Ovary (tissue), 9 donors: ENCODE data around the gene MPHOSPH9. TPM values are rescaled to one million over a fixed set of nuclear protein-coding genes. Genes with fewer than 3 reads are reported as not detected.
"Not testable (repeated sequence)": the region's sequence is repeated elsewhere in the genome, so short reads cannot be mapped to it uniquely, and the experiment has no call there.

Experiments used
- DNase-seq, 5 donors: peaks; one replicate each; pipeline ENCODE4 v3.0.0-alpha.2; 2019 to 2020
- H3K27ac ChIP-seq, 2 donors: fragments of 200-600 bp; one replicate each; pipeline versions ENCODE4 v1.5.1 to v1.8.0; 2019 to 2022
- H3K27me3 ChIP-seq: fragments of 200-600 bp; one replicate; pipeline ENCODE4 v1.8.0; 2022
- H3K36me3 ChIP-seq: fragments of 200-600 bp; sonication (generic); one replicate; pipeline ENCODE4 v1.5.1; 2019
- H3K4me1 ChIP-seq: one replicate; pipeline ENCODE4 v1.8.1; 2013; ENCODE audit warnings: mild to moderate bottlenecking, moderate library complexity; ENCODE audit not compliant: insufficient read depth
- H3K4me3 ChIP-seq: fragments of 200-600 bp; sonication (generic); one replicate; pipeline ENCODE4 v1.5.1; 2017
- H3K9me3 ChIP-seq, 2 donors: fragments of 200-600 bp in 1 of 2; sonication (generic) in 1 of 2; one replicate each; pipeline versions ENCODE4 v1.5.1 to v1.8.1; 2013 to 2019; ENCODE audit warnings: mild to moderate bottlenecking in 1 of 2, moderate library complexity in 1 of 2
- EP300 ChIP-seq: sonication (generic); formaldehyde crosslinking; IDR thresholded peaks from one replicate; pipeline ENCODE4 v1.6.1; 2017; ENCODE audit warnings: antibody characterized with exemption
- POLR2A ChIP-seq: fragments of 450-650 bp; IDR thresholded peaks from one replicate; pipeline ENCODE4 v1.6.1; 2017; ENCODE audit warnings: antibody characterized with exemption, mild to moderate bottlenecking, moderate library complexity
- WGBS, 3 donors: extraction: QIAGEN DNeasy Blood & Tissue Kit in 1 of 3; methylation state at CpG; one replicate each; pipeline versions ENCODE4 v1.1.5 to v1.1.7; 2013 to 2017; 5-methylcytosine and 5-hydroxymethylcytosine counted together
- intact Hi-C, 4 donors: fragments of 100-400 bp; cut with DNase I; formaldehyde crosslinking; loops; one replicate each; pipeline versions ENCODE4 v1.11.0 to v1.15.1; 2022 to 2023
- polyA plus RNA-seq, 2 donors: library from polyadenylated mRNA; stranded (reverse); fragments of 200-250 nt in 1 of 2; fragments of 350-450 nt in 1 of 2; fragmentation: Illumina TruSeq in 1 of 2; extraction: RNeasy Lipid Tissue Mini Kit (QIAGEN cat#74804) in 1 of 2; gene quantifications; one replicate each; pipeline ENCODE4 v1.2.3, GENCODE V29; 2013 to 2014
- total RNA-seq, 7 donors: library from RNA; depleted of rRNA in 2 of 7; stranded (reverse); fragments of >200 nt in 2 of 7; fragmentation: NEBNext Ultra II Directional in 3 of 7; extraction: Animal tissue kit (Norgen Biotek cat#: 25700) in 3 of 7; gene quantifications; one replicate each; pipeline versions ENCODE4 v1.1.0 to v1.2.4, GENCODE V29; 2016 to 2023
- TF ChIP-seq, protein P1 (sequence below), 3 donors: fragments of 450-650 bp in 2 of 3; fragments of 200-600 bp in 1 of 3; IDR thresholded peaks; one replicate each; pipeline versions ENCODE4 v1.5.1 to v1.8.0; 2016 to 2022; ENCODE audit warnings: antibody characterized with exemption in 3 of 3, mild to moderate bottlenecking in 1 of 3
- donor health status: DM: no; HTN: no; CAD: no; lungs with moderate emphysema.
- donor health status: DM: no; HTN: no; CAD: no.
- donor health status: Bipolar disorder and iron deficiency.
- donor health status: DM: yes; HTN: yes; CAD: no.
- donor health status: DM: no; HTN: no; CAD: no.
- donor health status: DM: yes; HTN: yes; CAD: no.

MPHOSPH9 gene
- total and polyA plus RNA-seq, 9 donors = 4.2 to 28.4 (median 19.4) TPM

DNA sequence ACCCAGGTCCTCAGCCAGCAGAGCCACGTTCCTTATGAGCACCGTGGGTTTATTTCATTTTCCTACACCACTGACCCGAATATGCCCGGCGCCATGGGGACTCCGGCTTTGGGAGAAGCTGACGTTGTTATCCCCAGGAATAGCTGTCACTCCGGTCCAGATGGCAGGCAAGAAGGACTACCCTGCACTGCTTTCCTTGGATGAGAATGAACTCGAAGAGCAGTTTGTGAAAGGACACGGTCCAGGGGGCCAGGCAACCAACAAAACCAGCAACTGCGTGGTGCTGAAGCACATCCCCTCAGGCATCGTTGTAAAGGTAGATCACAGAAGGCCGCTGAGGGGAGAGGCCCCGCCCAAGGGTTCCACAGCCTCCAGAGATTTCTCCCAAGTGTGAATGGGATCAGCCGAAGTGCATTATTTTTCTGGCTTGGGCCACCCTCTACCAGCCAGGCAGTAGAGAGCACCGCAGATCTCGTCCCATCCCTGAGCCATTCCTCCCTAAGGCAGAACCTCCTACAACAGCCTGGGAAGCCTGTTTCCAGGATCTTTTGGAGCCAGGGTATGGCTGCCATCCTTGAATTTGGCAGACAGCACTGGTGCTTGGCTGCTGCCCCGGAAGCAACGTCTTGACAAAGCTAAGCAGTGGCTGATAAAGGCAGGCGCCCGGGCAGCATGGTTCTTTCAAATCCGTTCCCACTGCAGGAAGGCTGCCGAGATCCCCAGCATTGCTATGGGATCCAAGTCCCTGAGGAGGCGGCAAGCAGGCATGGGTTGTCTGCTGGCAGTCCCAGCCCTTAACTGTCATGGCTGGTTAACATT lies 20.9 kb upstream of the MPHOSPH9 start:
- H3K9me3 ChIP-seq = no peaks in the 10 kb centered on the region
- no peak for DNase-seq
- no peaks in the 10 kb centered on the region for H3K36me3 ChIP-seq
- H3K27ac ChIP-seq = no peak overlapping the region
- TF ChIP-seq POLR2A (no peak), EP300 (no peak)
- TF ChIP-seq, protein P1, sequence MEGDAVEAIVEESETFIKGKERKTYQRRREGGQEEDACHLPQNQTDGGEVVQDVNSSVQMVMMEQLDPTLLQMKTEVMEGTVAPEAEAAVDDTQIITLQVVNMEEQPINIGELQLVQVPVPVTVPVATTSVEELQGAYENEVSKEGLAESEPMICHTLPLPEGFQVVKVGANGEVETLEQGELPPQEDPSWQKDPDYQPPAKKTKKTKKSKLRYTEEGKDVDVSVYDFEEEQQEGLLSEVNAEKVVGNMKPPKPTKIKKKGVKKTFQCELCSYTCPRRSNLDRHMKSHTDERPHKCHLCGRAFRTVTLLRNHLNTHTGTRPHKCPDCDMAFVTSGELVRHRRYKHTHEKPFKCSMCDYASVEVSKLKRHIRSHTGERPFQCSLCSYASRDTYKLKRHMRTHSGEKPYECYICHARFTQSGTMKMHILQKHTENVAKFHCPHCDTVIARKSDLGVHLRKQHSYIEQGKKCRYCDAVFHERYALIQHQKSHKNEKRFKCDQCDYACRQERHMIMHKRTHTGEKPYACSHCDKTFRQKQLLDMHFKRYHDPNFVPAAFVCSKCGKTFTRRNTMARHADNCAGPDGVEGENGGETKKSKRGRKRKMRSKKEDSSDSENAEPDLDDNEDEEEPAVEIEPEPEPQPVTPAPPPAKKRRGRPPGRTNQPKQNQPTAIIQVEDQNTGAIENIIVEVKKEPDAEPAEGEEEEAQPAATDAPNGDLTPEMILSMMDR (IDR thresholded peaks at IDR 0.05) = no peak
- intact Hi-C loops = no loop called here
- no peak overlapping the region for H3K4me3 ChIP-seq
- peaks cover 5% of the 10 kb centered on the region for H3K4me1 ChIP-seq
- 72 to 76% (median 75%) methylated on average over 24 of the region's 24 CpGs for WGBS, 3 donors
- H3K27me3 ChIP-seq = no peaks in the 10 kb centered on the region

DNA sequence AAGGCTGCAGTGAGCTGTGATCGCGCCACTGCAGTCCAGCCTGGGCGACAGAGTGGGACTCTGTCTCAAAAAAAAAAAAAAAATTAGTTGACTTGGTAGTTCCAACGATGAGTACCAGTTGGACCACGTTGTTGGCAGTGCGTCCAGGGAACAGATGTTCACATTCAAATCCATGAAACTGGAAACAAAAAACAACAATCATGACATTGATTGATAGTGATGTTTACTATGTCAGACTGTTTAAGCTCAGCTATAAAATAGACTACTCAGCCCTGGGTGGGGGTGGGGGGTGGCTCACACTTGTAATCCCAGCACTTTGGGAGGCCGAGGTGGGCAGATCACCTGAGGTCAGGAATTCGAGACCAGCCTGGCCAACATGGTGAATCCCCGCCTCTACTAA lies 19.4 kb upstream of the MPHOSPH9 start:
- intact Hi-C loops, H3K27ac ChIP-seq: not testable (repeated sequence)
- 79 to 82% (median 82%) methylated on average over 9 of the region's 9 CpGs for WGBS, 3 donors

DNA sequence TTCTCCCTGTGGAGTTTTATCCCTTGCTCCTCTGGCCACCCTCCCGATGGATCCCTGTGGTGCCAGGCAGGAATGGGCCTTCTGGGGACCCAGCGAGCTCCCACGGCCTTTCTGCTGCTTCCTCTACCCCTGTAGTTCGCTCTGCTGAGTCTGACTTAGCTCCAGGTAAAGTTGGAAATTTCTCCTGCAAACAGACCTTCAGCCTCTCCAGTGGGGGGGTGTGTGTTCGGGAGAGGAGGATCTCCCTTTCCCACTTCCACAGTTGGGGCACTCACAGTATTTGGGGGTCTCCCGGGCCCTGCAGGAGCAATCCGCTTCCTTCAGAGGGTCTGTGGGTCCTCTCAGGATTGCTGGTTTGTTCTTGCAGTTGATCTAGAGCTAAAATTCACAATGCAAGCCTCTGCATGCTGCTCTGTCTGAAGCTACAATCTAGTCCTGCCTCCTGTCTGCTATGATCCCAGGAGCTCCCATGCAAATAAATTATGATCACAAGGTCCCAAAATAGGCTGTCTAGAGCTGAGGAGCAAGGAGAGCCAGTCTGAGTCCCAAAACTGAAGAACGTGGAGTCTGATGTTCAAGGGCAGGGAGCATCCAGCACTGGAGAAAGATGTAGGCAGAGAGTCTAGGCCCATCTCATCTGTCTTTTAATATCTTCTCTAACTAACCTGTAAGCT lies 18.6 kb upstream of the MPHOSPH9 start:
- intact Hi-C loops = no loop called here
- 83 to 90% (median 87%) methylated on average over 8 of the region's 8 CpGs for WGBS, 3 donors
- H3K4me3 ChIP-seq = no peak overlapping the region
- peaks cover 5% of the 10 kb centered on the region for H3K4me1 ChIP-seq
- no peaks in the 10 kb centered on the region for H3K9me3 ChIP-seq
- no peaks in the 10 kb centered on the region for H3K27me3 ChIP-seq
- no peaks in the 10 kb centered on the region for H3K36me3 ChIP-seq
- no peak overlapping the region for H3K27ac ChIP-seq
- TF ChIP-seq, protein P1 (IDR thresholded peaks at IDR 0.05) = no peak
- no peak for TF ChIP-seq POLR2A
- no peak for TF ChIP-seq EP300
- no peak for DNase-seq

More for the DNA sequence above, 19.4 kb upstream of the MPHOSPH9 start:
- H3K27me3 ChIP-seq, H3K4me3 ChIP-seq, DNase-seq, H3K4me1 ChIP-seq, H3K9me3 ChIP-seq, H3K36me3 ChIP-seq: not testable (repeated sequence)

DNA sequence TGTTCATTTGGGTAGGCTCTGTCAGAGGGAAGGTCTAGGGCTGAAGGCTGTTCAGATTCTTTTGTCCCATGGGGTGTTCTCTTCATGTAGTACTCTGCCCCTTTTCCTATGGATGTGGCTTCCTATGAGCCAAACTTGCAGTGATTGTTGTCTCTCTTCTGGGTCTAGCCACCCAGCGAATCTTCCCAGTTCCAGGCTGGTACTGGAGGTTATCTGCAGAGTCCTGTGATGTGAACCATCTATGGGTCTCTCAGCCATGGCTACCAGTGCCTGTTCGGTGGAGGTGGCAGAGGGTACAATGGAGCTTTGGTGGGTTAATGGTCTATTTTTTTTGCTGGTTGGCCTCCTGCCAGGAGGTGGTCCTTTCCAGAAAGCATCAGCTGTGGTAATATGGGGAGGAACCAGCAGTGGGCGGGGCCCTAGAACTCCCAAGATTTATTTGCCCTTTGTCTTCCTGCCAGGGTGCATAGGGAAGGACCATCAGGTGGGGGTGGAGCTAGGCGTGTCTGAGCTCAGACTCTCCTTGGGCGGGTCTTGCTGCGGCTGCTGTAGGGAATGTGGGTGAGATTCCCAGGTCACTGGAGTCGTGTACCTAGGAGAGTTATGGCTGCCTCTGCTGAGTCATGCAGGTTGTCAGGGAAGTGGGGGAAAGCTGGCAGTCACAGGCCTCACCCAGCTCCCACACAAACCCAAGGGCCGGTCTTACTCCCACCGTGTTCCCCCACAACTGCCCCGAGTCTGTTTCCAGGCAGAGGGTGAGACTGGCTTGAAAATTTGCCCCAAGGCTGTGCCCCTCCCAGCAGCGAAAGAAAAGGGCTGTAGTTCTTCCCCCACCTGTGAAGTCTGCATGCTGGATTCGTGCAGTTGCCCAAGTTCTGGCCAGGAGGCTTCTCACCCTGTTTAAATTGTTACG lies 17.8 kb upstream of the MPHOSPH9 start:
- Histone ChIP-seq H3K27me3 (no peaks in the 10 kb centered on the region), H3K27ac (no peak overlapping the region), H3K4me3 (no peak overlapping the region), H3K36me3 (no peaks in the 10 kb centered on the region), H3K9me3 (no peaks in the 10 kb centered on the region), H3K4me1 (peaks cover 5% of the 10 kb centered on the region)
- DNase-seq = no peak
- WGBS, 3 donors = 64 to 65% (median 65%) methylated on average over 13 of the region's 13 CpGs
- intact Hi-C loops = no loop called here
- no peak for TF ChIP-seq EP300
- TF ChIP-seq, protein P1 (IDR thresholded peaks at IDR 0.05) = no peak
- no peak for TF ChIP-seq POLR2A

DNA sequence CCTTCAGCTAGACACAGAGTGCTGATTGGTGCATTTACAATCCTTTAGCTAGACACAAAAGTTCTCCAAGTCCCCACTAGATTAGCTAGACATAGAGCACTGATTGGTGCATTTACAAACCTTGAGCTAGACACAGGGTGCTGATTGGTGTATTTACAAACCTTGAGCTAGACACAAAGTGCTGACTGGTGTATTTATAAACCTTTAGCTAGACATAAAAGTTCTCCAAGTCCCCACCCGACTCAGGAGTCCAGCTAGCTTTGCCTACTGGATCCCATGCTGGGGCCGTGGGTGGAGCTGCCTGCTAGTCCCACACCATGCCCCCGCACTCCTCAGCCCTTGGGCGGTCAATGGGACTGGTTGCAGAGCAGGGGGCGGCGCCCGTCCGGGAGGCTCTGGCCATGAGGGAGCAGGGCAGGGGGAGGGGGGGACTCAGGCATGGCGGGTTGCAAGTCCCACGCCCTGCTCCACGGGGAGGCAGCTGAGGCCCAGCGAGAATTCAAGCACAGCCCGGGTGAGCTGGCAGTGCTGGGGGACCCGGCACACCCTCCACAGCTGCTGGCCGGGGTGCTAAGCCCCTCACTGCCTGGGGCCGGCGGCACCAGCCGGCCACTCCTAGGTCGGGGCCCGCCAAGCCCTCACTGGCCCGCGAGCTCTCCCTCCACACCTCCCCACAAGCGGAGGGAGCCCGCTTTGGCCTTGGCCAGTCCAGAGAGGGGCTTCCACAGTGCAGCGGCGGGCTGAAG lies 16.2 kb upstream of the MPHOSPH9 start:
- H3K4me3 ChIP-seq, H3K27ac ChIP-seq, H3K9me3 ChIP-seq, H3K36me3 ChIP-seq, H3K27me3 ChIP-seq, H3K4me1 ChIP-seq: not testable (repeated sequence)
- WGBS, 3 donors = 96 to 98% (median 98%) methylated on average over 23 to 26 of the region's 26 CpGs
- intact Hi-C loops = loop anchor here in 1 of 4 donors (10.0 kb wide), 1 partner anchor 384 kb away; no protein-coding TSS in a partner anchor
- DNase-seq = peak in 1 of 5 donors; percentile 20

DNA sequence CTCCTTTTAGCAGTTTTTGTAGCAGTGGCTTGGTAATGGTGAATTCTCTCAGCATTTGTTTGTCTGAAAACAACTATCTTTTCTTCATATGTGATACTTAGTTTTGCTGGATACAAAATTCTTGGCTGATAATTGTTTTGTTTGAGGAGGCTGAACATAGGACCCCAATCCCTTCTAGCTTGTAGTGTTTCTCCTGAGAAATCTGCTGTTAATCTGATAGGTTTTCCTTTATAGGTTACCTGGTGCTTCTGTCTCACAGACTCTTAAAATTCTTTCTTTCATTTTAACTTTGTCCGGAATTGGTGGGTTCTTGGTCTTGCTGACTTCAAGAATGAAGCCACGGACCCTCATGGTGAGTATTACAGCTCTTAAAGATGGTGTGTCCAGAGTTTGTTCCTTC lies 15.2 kb upstream of the MPHOSPH9 start:
- DNase-seq, H3K27ac ChIP-seq, H3K36me3 ChIP-seq, H3K4me1 ChIP-seq, H3K27me3 ChIP-seq, H3K9me3 ChIP-seq, H3K4me3 ChIP-seq: not testable (repeated sequence)
- intact Hi-C loops = loop anchor here in 1 of 4 donors (10.0 kb wide), 1 partner anchor 383 kb away; no protein-coding TSS in a partner anchor
- 90 to 98% (median 96%) methylated on average over 2 of the region's 2 CpGs for WGBS, 3 donors
